Fibroblast of skin of right quadriceps (primary cell): ENCODE data around the gene VPS8.
A peak's percentile ranks its signal among the peaks of the same experiment; 100 is the strongest.

Experiments used
- DNase-seq: peaks from one replicate; pipeline ENCODE4 v3.0.0-alpha.2; 2013

Gene VPS8

GRCh38 chr3:185067173-185067572 lies 255.2 kb downstream of the VPS8 start:
- no peak for DNase-seq

- no peak for DNase-seq
These were observed 257.4 kb downstream of the VPS8 start for GRCh38 chr3:185069037-185070030.

- DNase-seq = peak; percentile 16
These were observed 258.7 kb downstream of the VPS8 start for GRCh38 chr3:185070491-185071286.

- DNase-seq = no peak
These were observed 259.4 kb downstream of the VPS8 start for GRCh38 chr3:185071287-185071800.

GRCh38 chr3:185075547-185075946 lies 263.6 kb downstream of the VPS8 start:
- no peak for DNase-seq

GRCh38 chr3:185076219-185076618 lies 264.3 kb downstream of the VPS8 start:
- DNase-seq = no peak

- DNase-seq = no peak
These were observed 267.7 kb downstream of the VPS8 start for GRCh38 chr3:185079625-185080024.

GRCh38 chr3:185081521-185081920 lies 269.6 kb downstream of the VPS8 start:
- peak; percentile 23 for DNase-seq

- DNase-seq = no peak
These were observed 270.2 kb downstream of the VPS8 start for GRCh38 chr3:185082149-185082548.

GRCh38 chr3:185082829-185083228 lies 270.9 kb downstream of the VPS8 start:
- DNase-seq = no peak

- no peak for DNase-seq
These were observed 272.4 kb downstream of the VPS8 start for GRCh38 chr3:185084402-185084801.

- peak; percentile 88 for DNase-seq
These were observed 272.9 kb downstream of the VPS8 start for GRCh38 chr3:185084901-185085300.

- DNase-seq = no peak
These were observed 275.5 kb downstream of the VPS8 start for GRCh38 chr3:185087419-185087818.

- peak; percentile 66 for DNase-seq
These were observed 277.4 kb downstream of the VPS8 start for GRCh38 chr3:185089343-185089742.

- DNase-seq = no peak
These were observed 277.8 kb downstream of the VPS8 start for GRCh38 chr3:185089751-185090150.

GRCh38 chr3:185090811-185091210 lies 278.8 kb downstream of the VPS8 start:
- DNase-seq = no peak

GRCh38 chr3:185093116-185093515 lies 281.1 kb downstream of the VPS8 start:
- no peak for DNase-seq

GRCh38 chr3:185094697-185095096 lies 282.7 kb downstream of the VPS8 start:
- DNase-seq = no peak
